ENCODE results near the gene FBXL3. TPM values are rescaled to one million over a fixed set of nuclear protein-coding genes. Genes with fewer than 3 reads are reported as not detected.
A peak's percentile ranks its signal among the peaks of the same experiment; 100 is the strongest.

Gene FBXL3
- total RNA-seq, 1 donor from 2014 or later: 57.7 TPM

DNA sequence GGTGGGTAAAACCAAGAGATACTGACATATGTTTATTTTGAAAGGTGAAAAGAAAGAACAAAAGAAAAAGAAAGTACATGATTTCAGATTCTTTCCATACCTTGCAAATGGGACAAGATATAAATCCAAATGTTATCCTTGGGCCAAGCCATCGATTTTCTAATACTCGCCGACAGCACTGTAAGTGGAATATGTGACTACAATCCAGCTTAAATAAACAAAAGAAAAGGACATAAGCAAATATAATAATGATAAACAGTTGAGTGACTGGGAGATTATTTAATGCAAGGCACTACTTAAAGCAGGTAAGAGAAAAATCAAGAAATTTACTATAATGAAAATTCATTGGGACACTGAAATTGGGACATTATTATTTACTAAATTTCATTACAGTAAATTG is 29.9 kb upstream of the FBXL3 start:
- H3K4me3 ChIP-seq: no peak overlapping the region
- ATAC-seq (no peak), DNase-seq (no peak)
- TF ChIP-seq, protein P1, sequence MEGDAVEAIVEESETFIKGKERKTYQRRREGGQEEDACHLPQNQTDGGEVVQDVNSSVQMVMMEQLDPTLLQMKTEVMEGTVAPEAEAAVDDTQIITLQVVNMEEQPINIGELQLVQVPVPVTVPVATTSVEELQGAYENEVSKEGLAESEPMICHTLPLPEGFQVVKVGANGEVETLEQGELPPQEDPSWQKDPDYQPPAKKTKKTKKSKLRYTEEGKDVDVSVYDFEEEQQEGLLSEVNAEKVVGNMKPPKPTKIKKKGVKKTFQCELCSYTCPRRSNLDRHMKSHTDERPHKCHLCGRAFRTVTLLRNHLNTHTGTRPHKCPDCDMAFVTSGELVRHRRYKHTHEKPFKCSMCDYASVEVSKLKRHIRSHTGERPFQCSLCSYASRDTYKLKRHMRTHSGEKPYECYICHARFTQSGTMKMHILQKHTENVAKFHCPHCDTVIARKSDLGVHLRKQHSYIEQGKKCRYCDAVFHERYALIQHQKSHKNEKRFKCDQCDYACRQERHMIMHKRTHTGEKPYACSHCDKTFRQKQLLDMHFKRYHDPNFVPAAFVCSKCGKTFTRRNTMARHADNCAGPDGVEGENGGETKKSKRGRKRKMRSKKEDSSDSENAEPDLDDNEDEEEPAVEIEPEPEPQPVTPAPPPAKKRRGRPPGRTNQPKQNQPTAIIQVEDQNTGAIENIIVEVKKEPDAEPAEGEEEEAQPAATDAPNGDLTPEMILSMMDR (IDR thresholded peaks at IDR 0.05): no peak
- intact Hi-C loops (cut with DNase I): no loop called here
- H3K4me1 ChIP-seq: no peaks in the 10 kb centered on the region
- no peaks in the 10 kb centered on the region for H3K27me3 ChIP-seq (ENCODE audit: low read depth)
- H3K27ac ChIP-seq: no peak overlapping the region
- H3K9me3 ChIP-seq: no peaks in the 10 kb centered on the region
- H3K36me3 ChIP-seq: peaks cover 95% of the 10 kb centered on the region

DNA sequence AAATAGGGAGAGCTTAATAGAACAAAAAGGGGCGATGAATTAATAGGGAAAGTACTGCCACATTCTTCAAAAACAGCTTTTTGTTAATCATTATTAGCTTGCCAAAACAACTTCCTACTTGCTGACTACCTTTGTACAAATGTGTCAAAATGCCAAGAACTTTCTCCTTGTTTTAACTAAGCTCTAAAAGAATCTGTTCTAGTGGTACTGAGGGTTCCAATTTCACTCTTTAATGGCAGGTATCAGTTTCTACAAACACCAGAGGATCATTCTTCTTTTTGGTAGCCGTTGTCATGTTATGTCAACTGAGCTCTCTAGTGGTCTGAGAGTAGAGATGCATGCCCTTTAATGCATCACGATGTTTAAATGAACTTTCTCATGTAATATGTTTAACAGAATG is 29.4 kb upstream of the FBXL3 start:
- no peaks in the 10 kb centered on the region for H3K27me3 ChIP-seq (ENCODE audit: low read depth)
- TF ChIP-seq, protein P1 (IDR thresholded peaks at IDR 0.05): no peak
- no peaks in the 10 kb centered on the region for H3K9me3 ChIP-seq
- H3K27ac ChIP-seq: no peak overlapping the region
- DNase-seq (no peak), ATAC-seq (peak in 1 of 2 donors; percentile 35)
- H3K36me3 ChIP-seq: peaks cover 95% of the 10 kb centered on the region
- intact Hi-C loops (cut with DNase I): no loop called here
- no peaks in the 10 kb centered on the region for H3K4me1 ChIP-seq
- no peak overlapping the region for H3K4me3 ChIP-seq

DNA sequence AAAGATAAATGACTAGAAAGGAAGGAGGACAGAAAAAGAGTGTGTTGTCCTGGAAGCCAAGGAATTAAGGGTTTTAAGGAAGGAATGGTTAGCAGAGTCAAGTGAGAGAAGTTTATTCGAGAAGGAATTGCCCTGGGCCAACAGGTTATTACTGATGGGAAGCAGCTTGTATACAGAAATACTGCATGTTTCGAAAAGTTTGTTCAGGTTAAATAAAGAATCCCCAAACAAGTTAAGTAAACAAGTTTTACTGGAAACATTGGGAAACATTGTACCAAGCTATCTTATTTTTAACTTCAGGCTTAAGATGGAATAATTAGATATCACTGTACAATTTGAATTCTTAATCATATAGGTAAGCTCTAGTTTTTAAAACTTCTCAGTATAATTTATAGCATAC is 28.2 kb upstream of the FBXL3 start:
- intact Hi-C loops (cut with DNase I): no loop called here

DNA sequence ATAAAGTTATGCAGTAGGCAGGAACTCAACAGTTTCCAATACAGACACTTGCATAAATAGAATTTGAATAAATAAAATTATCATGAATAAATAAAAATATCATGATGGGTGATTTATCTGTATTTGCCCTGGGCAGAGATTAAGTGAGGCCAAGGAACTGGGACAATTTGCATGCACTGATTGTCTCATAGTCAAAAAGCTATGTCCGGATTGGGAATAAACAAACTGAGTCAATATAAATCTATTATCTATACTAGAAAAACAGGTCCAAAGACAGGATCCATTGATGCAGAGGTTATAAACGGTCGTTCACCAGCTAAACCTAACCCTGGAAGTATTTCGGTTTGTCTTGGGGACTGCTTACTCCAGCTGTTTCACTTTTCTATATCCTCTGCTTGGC is 26.2 kb upstream of the FBXL3 start:
- Histone ChIP-seq H3K4me3 (no peak overlapping the region), H3K4me1 (peaks cover 12% of the 10 kb centered on the region), H3K27me3 (ENCODE audit: low read depth) (no peaks in the 10 kb centered on the region), H3K27ac (no peak overlapping the region), H3K36me3 (peaks cover 91% of the 10 kb centered on the region), H3K9me3 (no peaks in the 10 kb centered on the region)
- DNase-seq: no peak
- no peak for ATAC-seq
- intact Hi-C loops (cut with DNase I): no loop called here
- TF ChIP-seq, protein P1 (IDR thresholded peaks at IDR 0.05): no peak

More for the DNA sequence above, 28.2 kb upstream of the FBXL3 start:
- TF ChIP-seq, protein P1 (IDR thresholded peaks at IDR 0.05): no peak
- DNase-seq (no peak), ATAC-seq (peak in 1 of 2 donors; percentile 39)
- Histone ChIP-seq H3K27me3 (ENCODE audit: low read depth) (no peaks in the 10 kb centered on the region), H3K27ac (no peak overlapping the region), H3K9me3 (no peaks in the 10 kb centered on the region), H3K36me3 (peaks cover 95% of the 10 kb centered on the region), H3K4me3 (no peak overlapping the region), H3K4me1 (no peaks in the 10 kb centered on the region)

DNA sequence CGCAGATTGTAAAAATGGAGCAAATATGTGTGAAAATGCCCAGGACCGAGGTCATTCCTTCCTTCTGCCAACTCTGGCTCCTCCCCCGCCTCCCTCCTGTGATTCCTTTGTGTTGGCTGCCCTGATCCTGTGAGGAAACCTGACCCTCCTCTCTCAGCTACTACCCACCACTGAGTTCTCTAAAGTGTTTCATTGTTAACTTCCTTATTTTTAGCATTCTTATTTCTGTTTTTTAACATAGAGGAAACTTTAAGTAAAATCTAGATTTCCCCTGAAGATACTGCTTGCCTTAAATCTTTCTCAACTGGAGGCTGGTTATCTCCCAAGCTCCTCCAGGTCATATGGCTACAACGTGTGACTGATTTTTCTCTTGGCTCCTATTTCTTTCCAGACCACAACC is 21.7 kb upstream of the FBXL3 start:
- no peak overlapping the region for H3K4me3 ChIP-seq
- H3K4me1 ChIP-seq: peaks cover 12% of the 10 kb centered on the region
- ATAC-seq (peak; percentile 65 to 68), DNase-seq (no peak)
- intact Hi-C loops (cut with DNase I): no loop called here
- no peaks in the 10 kb centered on the region for H3K27me3 ChIP-seq (ENCODE audit: low read depth)
- H3K9me3 ChIP-seq: no peaks in the 10 kb centered on the region
- peaks cover 88% of the 10 kb centered on the region for H3K36me3 ChIP-seq
- H3K27ac ChIP-seq: no peak overlapping the region
- TF ChIP-seq, protein P1 (IDR thresholded peaks at IDR 0.05): no peak
